ENCODE measurements around the gene TRPM4.

TRPM4 gene

GRCh38 chr19:49243726-49244125 lies 86.1 kb downstream of the TRPM4 start:
- TF ChIP-seq TEAD4 (IDR thresholded peaks at IDR 0.05): no peak
- no peak for TF ChIP-seq CEBPB (IDR thresholded peaks at IDR 0.05)
- no peak for TF ChIP-seq RAD21 (IDR thresholded peaks at IDR 0.05; ENCODE audit: low read depth)
- no peak for TF ChIP-seq CREB1 (IDR thresholded peaks at IDR 0.05; ENCODE audit: low read depth)
- TF ChIP-seq NFIC (IDR thresholded peaks at IDR 0.05): no peak
- no peak for TF ChIP-seq YY1 (IDR thresholded peaks at IDR 0.05; ENCODE audit: low read depth)
- no peak for TF ChIP-seq TAF1 (IDR thresholded peaks at IDR 0.05; ENCODE audit: low read depth)
- TF ChIP-seq EGR1 (IDR thresholded peaks at IDR 0.05): no peak
- TF ChIP-seq EP300 (IDR thresholded peaks at IDR 0.05; ENCODE audit: borderline replicate concordance): no peak
- TF ChIP-seq FOXM1 (IDR thresholded peaks at IDR 0.05; ENCODE audit: borderline replicate concordance, low read depth): no peak
- TF ChIP-seq ZBTB7A (IDR thresholded peaks at IDR 0.05; ENCODE audit: low read depth): no peak
- TF ChIP-seq, protein P1, sequence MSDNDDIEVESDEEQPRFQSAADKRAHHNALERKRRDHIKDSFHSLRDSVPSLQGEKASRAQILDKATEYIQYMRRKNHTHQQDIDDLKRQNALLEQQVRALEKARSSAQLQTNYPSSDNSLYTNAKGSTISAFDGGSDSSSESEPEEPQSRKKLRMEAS (IDR thresholded peaks at IDR 0.05): no peak
- no peak for TF ChIP-seq USF1 (IDR thresholded peaks at IDR 0.05)
- TF ChIP-seq TCF12 (IDR thresholded peaks at IDR 0.05; ENCODE audit: low read depth): no peak
- TF ChIP-seq REST (IDR thresholded peaks at IDR 0.05; ENCODE audit: low read depth): no peak

DNA sequence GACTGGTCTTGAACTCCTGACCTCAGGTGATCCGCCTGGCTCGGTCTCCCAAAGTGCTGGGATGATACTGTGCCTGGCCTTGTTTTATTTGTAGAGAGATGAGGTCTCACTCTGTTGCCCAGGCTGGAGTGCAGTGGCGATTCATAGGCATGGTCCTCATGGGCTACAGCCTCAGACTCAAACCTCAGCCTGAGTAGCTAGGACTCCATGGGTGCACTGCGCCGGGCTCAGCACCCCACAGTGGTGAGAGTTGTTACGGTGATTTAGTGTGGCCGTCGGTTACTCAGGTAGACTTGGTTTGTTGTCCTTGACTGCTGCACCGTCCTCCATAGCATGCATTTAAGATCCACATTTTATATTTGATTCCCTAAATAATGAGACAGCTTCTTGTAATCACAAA lies 86.7 kb downstream of the TRPM4 start:
- TF ChIP-seq CREB1 (IDR thresholded peaks at IDR 0.05; ENCODE audit: low read depth): no peak
- TF ChIP-seq EGR1 (IDR thresholded peaks at IDR 0.05): no peak
- TF ChIP-seq FOXM1 (IDR thresholded peaks at IDR 0.05; ENCODE audit: borderline replicate concordance, low read depth): no peak
- no peak for TF ChIP-seq YY1 (IDR thresholded peaks at IDR 0.05; ENCODE audit: low read depth)
- TF ChIP-seq RAD21 (IDR thresholded peaks at IDR 0.05; ENCODE audit: low read depth): no peak

GRCh38 chr19:49247676-49248075 lies 90.1 kb downstream of the TRPM4 start:
- TF ChIP-seq RAD21 (IDR thresholded peaks at IDR 0.05; ENCODE audit: low read depth): no peak
- no peak for TF ChIP-seq FOXM1 (IDR thresholded peaks at IDR 0.05; ENCODE audit: borderline replicate concordance, low read depth)
- TF ChIP-seq TAF1 (IDR thresholded peaks at IDR 0.05; ENCODE audit: low read depth): no peak
- no peak for TF ChIP-seq ZBTB7A (IDR thresholded peaks at IDR 0.05; ENCODE audit: low read depth)
- no peak for TF ChIP-seq TEAD4 (IDR thresholded peaks at IDR 0.05)

DNA sequence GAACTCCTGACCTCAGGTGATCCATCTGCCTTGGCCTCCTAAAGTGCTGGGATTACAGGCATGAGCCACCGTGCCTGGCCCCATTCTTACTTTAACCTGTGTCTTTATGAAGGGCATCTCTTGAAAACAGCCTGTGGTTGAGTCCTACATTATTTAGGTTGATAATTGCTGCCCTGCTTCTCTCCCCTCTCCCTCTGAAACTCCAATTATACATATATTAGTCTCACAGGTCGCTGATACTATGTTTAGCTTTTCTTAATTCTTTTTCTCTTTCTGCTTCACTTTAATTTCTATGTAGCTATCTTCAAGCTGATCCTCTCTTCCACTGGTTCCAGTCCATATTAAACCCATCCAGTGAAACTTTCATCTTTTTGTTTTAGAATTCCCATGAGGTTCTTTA lies 92.3 kb downstream of the TRPM4 start:
- no peak for TF ChIP-seq TAF1 (IDR thresholded peaks at IDR 0.05; ENCODE audit: low read depth)
- TF ChIP-seq ZBTB7A (IDR thresholded peaks at IDR 0.05; ENCODE audit: low read depth): no peak
- no peak for TF ChIP-seq TCF12 (IDR thresholded peaks at IDR 0.05; ENCODE audit: low read depth)
- TF ChIP-seq CREB1 (IDR thresholded peaks at IDR 0.05; ENCODE audit: low read depth): no peak
- TF ChIP-seq NFIC (IDR thresholded peaks at IDR 0.05): no peak
- TF ChIP-seq, protein P1 (IDR thresholded peaks at IDR 0.05): no peak
- no peak for TF ChIP-seq RAD21 (IDR thresholded peaks at IDR 0.05; ENCODE audit: low read depth)
- TF ChIP-seq EP300 (IDR thresholded peaks at IDR 0.05; ENCODE audit: borderline replicate concordance): no peak
- TF ChIP-seq YY1 (IDR thresholded peaks at IDR 0.05; ENCODE audit: low read depth): no peak
- no peak for TF ChIP-seq EGR1 (IDR thresholded peaks at IDR 0.05)
- TF ChIP-seq FOXM1 (IDR thresholded peaks at IDR 0.05; ENCODE audit: borderline replicate concordance, low read depth): no peak
- no peak for TF ChIP-seq USF1 (IDR thresholded peaks at IDR 0.05)
- TF ChIP-seq REST (IDR thresholded peaks at IDR 0.05; ENCODE audit: low read depth): no peak
- no peak for TF ChIP-seq CEBPB (IDR thresholded peaks at IDR 0.05)
- TF ChIP-seq TEAD4 (IDR thresholded peaks at IDR 0.05): no peak

- TF ChIP-seq USF1 (IDR thresholded peaks at IDR 0.05) (no peak), CREB1 (IDR thresholded peaks at IDR 0.05; ENCODE audit: low read depth) (no peak)
- TF ChIP-seq, protein P1 (IDR thresholded peaks at IDR 0.05): no peak
Measured at GRCh38 chr19:49255674-49256073, 98.1 kb downstream of the TRPM4 start.

- TF ChIP-seq FOXM1 (IDR thresholded peaks at IDR 0.05; ENCODE audit: borderline replicate concordance, low read depth) (no peak), EP300 (IDR thresholded peaks at IDR 0.05; ENCODE audit: borderline replicate concordance) (no peak), ZBTB7A (IDR thresholded peaks at IDR 0.05; ENCODE audit: low read depth) (no peak), TEAD4 (IDR thresholded peaks at IDR 0.05) (no peak), NFIC (IDR thresholded peaks at IDR 0.05) (no peak), REST (IDR thresholded peaks at IDR 0.05; ENCODE audit: low read depth) (no peak), EGR1 (IDR thresholded peaks at IDR 0.05) (no peak), USF1 (IDR thresholded peaks at IDR 0.05) (no peak), TCF12 (IDR thresholded peaks at IDR 0.05; ENCODE audit: low read depth) (no peak)
Measured at GRCh38 chr19:49256691-49257090, 99.1 kb downstream of the TRPM4 start.
